Measurements from ENCODE around the gene ADAMTSL1.

The ADAMTSL1 gene

GRCh38 chr9:18614651-18615050, 140.7 kb downstream of the ADAMTSL1 start:
- no peak for DNase-seq

GRCh38 chr9:18616976-18617375, 143.0 kb downstream of the ADAMTSL1 start:
- no peak for DNase-seq

- no peak for DNase-seq
Measured at GRCh38 chr9:18617759-18618158, 143.8 kb downstream of the ADAMTSL1 start.

GRCh38 chr9:18618862-18619261, 144.9 kb downstream of the ADAMTSL1 start:
- no peak for DNase-seq

- no peak for DNase-seq
Measured at GRCh38 chr9:18622186-18622836, 148.4 kb downstream of the ADAMTSL1 start.

GRCh38 chr9:18623221-18624079, 149.5 kb downstream of the ADAMTSL1 start:
- no peak for DNase-seq

GRCh38 chr9:18626046-18626698, 152.2 kb downstream of the ADAMTSL1 start:
- no peak for DNase-seq

GRCh38 chr9:18629136-18629535, 155.2 kb downstream of the ADAMTSL1 start:
- no peak for DNase-seq

- DNase-seq, result peak; percentile 49
Measured at GRCh38 chr9:18632632-18633403, 158.9 kb downstream of the ADAMTSL1 start.

- no peak for DNase-seq
Measured at GRCh38 chr9:18636781-18637180, 162.8 kb downstream of the ADAMTSL1 start.

- peak; percentile 38 for DNase-seq
Measured at GRCh38 chr9:18638371-18639249, 164.7 kb downstream of the ADAMTSL1 start.

- DNase-seq, result no peak
Measured at GRCh38 chr9:18639911-18640310, 166.0 kb downstream of the ADAMTSL1 start.

- peak; percentile 57 for DNase-seq
Measured at GRCh38 chr9:18658804-18659705, 185.1 kb downstream of the ADAMTSL1 start.

GRCh38 chr9:18660001-18660400, 186.0 kb downstream of the ADAMTSL1 start:
- DNase-seq, result no peak

- no peak for DNase-seq
Measured at GRCh38 chr9:18662320-18662719, 188.4 kb downstream of the ADAMTSL1 start.

- DNase-seq, result no peak
Measured at GRCh38 chr9:18665947-18666346, 192.0 kb downstream of the ADAMTSL1 start.

- DNase-seq, result no peak
Measured at GRCh38 chr9:18666348-18666747, 192.4 kb downstream of the ADAMTSL1 start.

- DNase-seq, result no peak
Measured at GRCh38 chr9:18666986-18667772, 193.2 kb downstream of the ADAMTSL1 start.

- no peak for DNase-seq
Measured at GRCh38 chr9:18668944-18669343, 195.0 kb downstream of the ADAMTSL1 start.

GRCh38 chr9:18672706-18673105, 198.8 kb downstream of the ADAMTSL1 start:
- DNase-seq, result no peak
